Measurements from ENCODE around the gene FADS2.

FADS2 gene

GRCh38 chr11:61797263-61797944 is 30.7 kb upstream of the FADS2 start:
- Histone ChIP-seq H3K36me3 (ENCODE audit: insufficient read depth, low read length) (peaks cover 69% of the 10 kb centered on the region), H3K27ac (ENCODE audit: low read depth, low read length) (no peak overlapping the region), H3K4me3 (ENCODE audit: low read length) (no peak overlapping the region), H3K27me3 (ENCODE audit: insufficient read depth, low read length) (no peaks in the 10 kb centered on the region), H3K9ac (ENCODE audit: low read depth, low read length) (no peak overlapping the region), H3K9me3 (ENCODE audit: insufficient read depth, low read depth, low read length) (no peaks in the 10 kb centered on the region), H3K4me1 (ENCODE audit: insufficient read depth, low read length) (peaks cover 4% of the 10 kb centered on the region; the same call in 1 of the 2 replicates)
- WGBS: 69% methylated on average over 3 of the region's 3 CpGs

GRCh38 chr11:61799665-61800284 is 28.3 kb upstream of the FADS2 start:
- no peak overlapping the region for H3K27ac ChIP-seq (ENCODE audit: low read depth, low read length)
- H3K36me3 ChIP-seq (ENCODE audit: insufficient read depth, low read length): peaks cover 88% of the 10 kb centered on the region
- WGBS: 97% methylated on average over 2 of the region's 2 CpGs

GRCh38 chr11:61800331-61801281 is 27.5 kb upstream of the FADS2 start:
- H3K9ac ChIP-seq (ENCODE audit: low read depth, low read length): no peak overlapping the region
- no peaks in the 10 kb centered on the region for H3K27me3 ChIP-seq (ENCODE audit: insufficient read depth, low read length)
- WGBS: 84% methylated on average over 3 of the region's 3 CpGs
- H3K27ac ChIP-seq (ENCODE audit: low read depth, low read length): no peak overlapping the region
- H3K9me3 ChIP-seq (ENCODE audit: insufficient read depth, low read depth, low read length): no peaks in the 10 kb centered on the region
- no peak overlapping the region for H3K4me3 ChIP-seq (ENCODE audit: low read length)
- no peaks in the 10 kb centered on the region for H3K4me1 ChIP-seq (ENCODE audit: insufficient read depth, low read length)
- H3K36me3 ChIP-seq (ENCODE audit: insufficient read depth, low read length): peaks cover 88% of the 10 kb centered on the region

More at GRCh38 chr11:61799665-61800284, 28.3 kb upstream of the FADS2 start:
- no peaks in the 10 kb centered on the region for H3K9me3 ChIP-seq (ENCODE audit: insufficient read depth, low read depth, low read length)
- H3K9ac ChIP-seq (ENCODE audit: low read depth, low read length): no peak overlapping the region
- no peak overlapping the region for H3K4me3 ChIP-seq (ENCODE audit: low read length)
- no peaks in the 10 kb centered on the region for H3K27me3 ChIP-seq (ENCODE audit: insufficient read depth, low read length)
- no peaks in the 10 kb centered on the region for H3K4me1 ChIP-seq (ENCODE audit: insufficient read depth, low read length)

- H3K36me3 ChIP-seq (ENCODE audit: insufficient read depth, low read length): peaks cover 86% of the 10 kb centered on the region
- no peaks in the 10 kb centered on the region for H3K9me3 ChIP-seq (ENCODE audit: insufficient read depth, low read depth, low read length)
- H3K9ac ChIP-seq (ENCODE audit: low read depth, low read length): no peak overlapping the region
- H3K27ac ChIP-seq (ENCODE audit: low read depth, low read length): no peak overlapping the region
- H3K4me1 ChIP-seq (ENCODE audit: insufficient read depth, low read length): no peaks in the 10 kb centered on the region
- no peaks in the 10 kb centered on the region for H3K27me3 ChIP-seq (ENCODE audit: insufficient read depth, low read length)
- 94% methylated on average over 6 of the region's 6 CpGs for WGBS
- H3K4me3 ChIP-seq (ENCODE audit: low read length): no peak overlapping the region
Measured at GRCh38 chr11:61802605-61803004, 25.5 kb upstream of the FADS2 start.

DNA sequence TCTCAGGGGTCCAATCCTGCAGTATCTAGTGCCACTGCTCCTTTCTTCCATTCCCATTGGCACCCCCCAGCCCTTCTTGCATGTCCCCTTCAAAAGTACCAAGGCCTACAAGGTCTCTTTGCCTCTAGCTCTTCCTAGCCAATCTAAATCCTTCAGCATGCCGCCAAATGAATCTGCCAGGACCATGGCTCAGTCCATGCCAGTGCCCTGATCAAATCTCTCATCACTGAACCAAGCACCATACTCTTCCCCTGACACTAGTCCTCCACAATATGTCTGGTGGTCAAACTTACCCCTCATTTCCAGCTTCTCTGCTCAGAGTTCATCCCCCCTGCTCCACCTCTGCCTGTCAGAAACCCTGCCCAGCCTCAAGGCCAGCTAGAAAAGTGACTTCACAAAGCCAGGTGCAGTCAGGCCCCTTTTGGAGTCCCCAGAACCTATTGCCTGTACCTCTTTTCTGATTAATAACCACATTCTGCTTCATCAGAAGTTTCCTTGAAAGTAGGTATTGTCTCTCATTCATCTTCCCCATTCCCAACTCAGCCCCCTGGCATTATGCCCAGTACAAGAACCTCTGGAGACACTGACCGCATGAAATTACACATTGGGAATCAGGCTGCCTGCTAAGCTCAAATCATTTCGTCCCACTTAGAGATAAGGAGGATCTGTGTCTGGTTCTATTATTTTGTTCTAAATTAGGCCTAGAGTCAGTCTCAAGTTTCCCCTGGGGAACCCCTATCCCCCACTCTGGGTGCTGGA is 24.0 kb upstream of the FADS2 start:
- no peak overlapping the region for H3K9ac ChIP-seq (ENCODE audit: low read depth, low read length)
- whole genome bisulfite sequencing: 97% methylated on average over 3 of the region's 3 CpGs
- H3K36me3 ChIP-seq (ENCODE audit: insufficient read depth, low read length): peaks cover 94% of the 10 kb centered on the region
- H3K9me3 ChIP-seq (ENCODE audit: insufficient read depth, low read depth, low read length): no peaks in the 10 kb centered on the region
- no peaks in the 10 kb centered on the region for H3K27me3 ChIP-seq (ENCODE audit: insufficient read depth, low read length)
- no peak overlapping the region for H3K27ac ChIP-seq (ENCODE audit: low read depth, low read length)
- H3K4me1 ChIP-seq (ENCODE audit: insufficient read depth, low read length): no peaks in the 10 kb centered on the region
- no peak overlapping the region for H3K4me3 ChIP-seq (ENCODE audit: low read length)

DNA sequence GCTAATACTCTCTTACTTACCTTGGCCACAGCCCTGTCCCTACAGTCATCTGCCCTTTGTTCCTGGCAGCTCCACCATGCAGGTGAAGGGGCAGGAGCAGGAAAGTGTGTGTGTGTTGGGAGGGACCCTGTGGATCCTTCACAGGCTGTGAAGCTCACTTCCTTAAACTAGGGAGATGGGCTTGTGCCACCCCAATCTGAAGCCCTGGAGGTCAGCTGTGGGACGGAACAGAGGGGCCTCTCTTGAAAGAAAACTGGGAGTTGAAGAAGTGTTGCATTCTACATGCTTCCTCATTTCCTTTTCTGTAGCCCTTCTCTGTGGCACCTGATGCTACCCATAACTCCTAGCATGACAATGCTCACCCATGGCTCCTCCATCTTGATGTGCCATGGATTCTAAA is 23.0 kb upstream of the FADS2 start:
- no peaks in the 10 kb centered on the region for H3K27me3 ChIP-seq (ENCODE audit: insufficient read depth, low read length)
- no peak overlapping the region for H3K9ac ChIP-seq (ENCODE audit: low read depth, low read length)
- 85% methylated on average over 1 of the region's 1 CpG for WGBS
- no peak overlapping the region for H3K4me3 ChIP-seq (ENCODE audit: low read length)
- H3K4me1 ChIP-seq (ENCODE audit: insufficient read depth, low read length): no peaks in the 10 kb centered on the region
- no peak overlapping the region for H3K27ac ChIP-seq (ENCODE audit: low read depth, low read length)
- H3K9me3 ChIP-seq (ENCODE audit: insufficient read depth, low read depth, low read length): no peaks in the 10 kb centered on the region
- peaks cover 94% of the 10 kb centered on the region for H3K36me3 ChIP-seq (ENCODE audit: insufficient read depth, low read length)

- Histone ChIP-seq H3K4me1 (ENCODE audit: insufficient read depth, low read length) (no peaks in the 10 kb centered on the region), H3K9me3 (ENCODE audit: insufficient read depth, low read depth, low read length) (no peaks in the 10 kb centered on the region), H3K4me3 (ENCODE audit: low read length) (no peak overlapping the region), H3K36me3 (ENCODE audit: insufficient read depth, low read length) (peaks cover 95% of the 10 kb centered on the region), H3K27me3 (ENCODE audit: insufficient read depth, low read length) (no peaks in the 10 kb centered on the region), H3K9ac (ENCODE audit: low read depth, low read length) (no peak overlapping the region), H3K27ac (ENCODE audit: low read depth, low read length) (no peak overlapping the region)
- WGBS: 96% methylated on average over 5 of the region's 5 CpGs
Measured at GRCh38 chr11:61806785-61807184, 21.3 kb upstream of the FADS2 start.

DNA sequence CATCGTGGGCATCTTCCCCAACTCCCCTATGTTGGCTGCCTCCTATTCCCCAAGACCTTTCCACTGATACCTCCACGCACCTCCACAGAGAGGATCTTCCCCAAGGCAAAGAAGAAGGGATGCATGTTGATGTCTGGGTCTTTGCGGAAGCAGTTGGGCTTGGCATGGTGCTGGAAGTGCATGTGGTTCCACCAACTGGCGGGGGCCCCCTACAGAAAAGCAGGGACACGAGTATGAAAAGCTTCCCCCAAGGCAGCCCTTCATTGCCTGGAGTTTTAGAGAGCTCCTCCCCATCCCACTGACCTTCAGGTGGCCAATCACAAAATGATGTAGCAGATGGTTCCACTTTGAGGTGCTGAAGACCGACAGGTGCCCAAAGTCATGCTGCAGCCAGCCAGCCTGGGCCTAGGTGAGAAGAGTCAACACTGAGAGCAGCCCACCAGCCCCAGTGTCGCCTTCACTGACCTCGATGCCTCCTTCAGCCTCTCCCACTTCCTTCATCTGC is 17.4 kb upstream of the FADS2 start:
- no peak overlapping the region for H3K4me3 ChIP-seq (ENCODE audit: low read length)
- WGBS: 96% methylated on average over 8 of the region's 8 CpGs
- no peak overlapping the region for H3K9ac ChIP-seq (ENCODE audit: low read depth, low read length)
- H3K36me3 ChIP-seq (ENCODE audit: insufficient read depth, low read length): peaks cover 78% of the 10 kb centered on the region
- H3K27ac ChIP-seq (ENCODE audit: low read depth, low read length): no peak overlapping the region
- no peaks in the 10 kb centered on the region for H3K27me3 ChIP-seq (ENCODE audit: insufficient read depth, low read length)
- no peaks in the 10 kb centered on the region for H3K4me1 ChIP-seq (ENCODE audit: insufficient read depth, low read length)
- no peaks in the 10 kb centered on the region for H3K9me3 ChIP-seq (ENCODE audit: insufficient read depth, low read depth, low read length)

GRCh38 chr11:61811831-61812230 is 16.3 kb upstream of the FADS2 start:
- no peaks in the 10 kb centered on the region for H3K9me3 ChIP-seq (ENCODE audit: insufficient read depth, low read depth, low read length)
- H3K4me1 ChIP-seq (ENCODE audit: insufficient read depth, low read length): no peaks in the 10 kb centered on the region
- H3K27me3 ChIP-seq (ENCODE audit: insufficient read depth, low read length): no peaks in the 10 kb centered on the region
- WGBS: 96% methylated on average over 5 of the region's 5 CpGs
- H3K9ac ChIP-seq (ENCODE audit: low read depth, low read length): no peak overlapping the region
- H3K27ac ChIP-seq (ENCODE audit: low read depth, low read length): no peak overlapping the region
- H3K36me3 ChIP-seq (ENCODE audit: insufficient read depth, low read length): peaks cover 69% of the 10 kb centered on the region
- H3K4me3 ChIP-seq (ENCODE audit: low read length): no peak overlapping the region

DNA sequence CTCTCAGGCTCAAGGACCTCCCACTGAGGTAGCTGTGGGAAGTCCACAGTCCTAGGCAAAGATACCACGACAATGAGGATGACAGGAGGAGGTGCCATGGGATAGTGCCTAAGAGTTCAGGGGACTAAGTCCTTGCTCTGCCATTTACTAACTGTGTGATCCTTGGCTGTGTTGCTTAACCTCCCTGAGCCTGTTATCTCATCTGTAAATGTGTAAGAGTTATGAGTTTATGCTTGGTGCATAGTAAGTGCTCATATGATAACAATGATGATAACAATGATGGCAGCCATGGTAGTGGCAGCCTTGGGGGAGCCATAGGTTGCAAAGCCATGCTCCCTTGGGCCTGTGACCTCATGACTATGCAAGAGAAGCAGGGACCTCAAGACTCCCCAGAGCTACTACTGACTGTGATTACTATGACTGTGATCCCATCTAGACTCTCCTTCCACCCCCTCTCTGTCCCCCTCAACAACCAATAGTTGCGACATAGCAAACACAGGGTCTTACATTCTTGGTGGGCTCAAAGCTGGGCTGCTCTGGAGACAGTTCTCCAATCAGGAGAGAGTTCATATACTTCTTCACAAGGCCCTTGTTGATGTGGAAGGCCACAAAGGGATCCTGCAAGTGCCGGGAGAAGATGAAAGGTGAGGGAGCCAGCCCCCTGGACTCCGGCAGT is 15.2 kb upstream of the FADS2 start:
- H3K4me3 ChIP-seq (ENCODE audit: low read length): no peak overlapping the region
- 92% methylated on average over 4 of the region's 4 CpGs for WGBS
- no peaks in the 10 kb centered on the region for H3K9me3 ChIP-seq (ENCODE audit: insufficient read depth, low read depth, low read length)
- H3K27me3 ChIP-seq (ENCODE audit: insufficient read depth, low read length): no peaks in the 10 kb centered on the region
- H3K4me1 ChIP-seq (ENCODE audit: insufficient read depth, low read length): peaks cover 7% of the 10 kb centered on the region
- peaks cover 61% of the 10 kb centered on the region for H3K36me3 ChIP-seq (ENCODE audit: insufficient read depth, low read length)
- no peak overlapping the region for H3K9ac ChIP-seq (ENCODE audit: low read depth, low read length)
- no peak overlapping the region for H3K27ac ChIP-seq (ENCODE audit: low read depth, low read length)

All from HUES64 (cell line).